GM18498 (cell line): ENCODE results near the gene MTCL1.
"Not testable (repeated sequence)": the region's sequence is repeated elsewhere in the genome, so short reads cannot be mapped to it uniquely, and the experiment has no call there.

Experiments
- ATAC-seq: cut with Tn5 transposase; IDR thresholded peaks from one replicate; pipeline ENCODE4 v1.9.1; 2021; ENCODE audit warnings: mild to moderate bottlenecking, moderate library complexity; ENCODE audit not compliant: unreplicated experiment

MTCL1 gene

DNA sequence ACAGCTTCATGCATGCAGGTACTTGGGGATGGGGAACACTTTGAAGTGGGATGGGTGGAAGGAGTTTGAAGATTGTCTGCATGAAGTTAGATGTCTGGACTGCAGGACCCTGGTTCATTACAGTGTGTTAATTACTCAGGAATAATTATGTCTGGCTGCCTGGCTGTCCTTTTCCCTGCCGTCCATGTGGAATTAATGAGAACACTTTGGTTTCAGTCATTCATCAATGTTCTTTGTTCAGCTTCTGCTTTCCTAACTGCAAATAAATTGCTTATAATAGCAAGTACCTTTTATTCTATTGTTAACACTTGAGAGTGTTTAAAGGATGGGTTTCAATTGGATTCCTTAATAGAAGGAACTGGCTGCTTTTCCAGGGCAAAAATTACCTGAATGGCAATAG, 35.8 kb downstream of the MTCL1 start:
- ATAC-seq, result no peak

- ATAC-seq, result no peak
These were observed 36.2 kb downstream of the MTCL1 start for GRCh38 chr18:8741532-8741931.

DNA sequence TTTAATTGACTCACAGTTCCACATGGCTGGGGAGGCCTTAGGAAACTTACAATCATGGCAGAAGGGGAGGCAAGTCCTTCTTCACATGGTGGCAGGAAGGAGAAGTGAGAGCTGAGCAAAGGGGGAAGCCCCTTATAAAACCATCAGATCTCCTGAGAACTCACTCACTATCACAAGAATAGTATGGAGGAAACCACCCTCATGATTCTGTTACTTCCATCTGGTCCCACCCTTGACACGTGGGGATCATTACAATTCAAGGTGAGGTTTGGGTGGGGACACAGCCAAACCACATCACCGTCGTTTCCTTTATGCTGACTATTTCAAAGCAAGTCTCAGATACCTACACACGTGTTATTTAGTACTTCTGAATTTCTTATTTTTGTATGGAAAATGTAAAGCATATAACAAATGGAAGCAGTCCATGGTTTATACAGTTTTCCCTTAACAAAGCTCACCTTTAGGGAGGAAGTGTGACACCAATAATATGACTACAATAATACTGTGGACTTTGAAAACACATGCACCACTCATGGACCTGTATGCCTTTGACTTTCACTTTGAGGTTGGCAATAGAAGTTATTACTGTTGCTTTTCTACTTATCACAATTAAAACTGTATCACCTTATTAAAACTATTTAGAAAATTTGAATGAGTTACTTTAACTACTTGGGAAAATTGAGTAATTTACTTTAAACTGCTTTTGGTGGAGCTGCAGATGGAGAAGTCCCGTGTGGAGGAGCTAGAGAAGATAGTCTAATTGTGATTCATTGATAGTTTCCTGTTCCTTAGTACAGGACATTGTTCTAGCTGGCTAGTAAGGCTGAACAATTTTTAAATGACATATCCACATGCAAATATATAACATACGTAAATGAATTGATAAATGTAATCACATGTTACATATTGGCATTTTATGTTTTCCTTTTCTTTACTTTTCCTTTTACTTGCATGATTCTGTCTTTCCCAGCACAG, 37.3 kb downstream of the MTCL1 start:
- no peak for ATAC-seq

- ATAC-seq, result no peak
These were observed 38.7 kb downstream of the MTCL1 start for GRCh38 chr18:8744038-8744437.

- no peak for ATAC-seq
These were observed 39.3 kb downstream of the MTCL1 start for GRCh38 chr18:8744656-8745055.

GRCh38 chr18:8745355-8746014, 40.1 kb downstream of the MTCL1 start:
- no peak for ATAC-seq

GRCh38 chr18:8747440-8747937, 42.1 kb downstream of the MTCL1 start:
- ATAC-seq, result no peak

DNA sequence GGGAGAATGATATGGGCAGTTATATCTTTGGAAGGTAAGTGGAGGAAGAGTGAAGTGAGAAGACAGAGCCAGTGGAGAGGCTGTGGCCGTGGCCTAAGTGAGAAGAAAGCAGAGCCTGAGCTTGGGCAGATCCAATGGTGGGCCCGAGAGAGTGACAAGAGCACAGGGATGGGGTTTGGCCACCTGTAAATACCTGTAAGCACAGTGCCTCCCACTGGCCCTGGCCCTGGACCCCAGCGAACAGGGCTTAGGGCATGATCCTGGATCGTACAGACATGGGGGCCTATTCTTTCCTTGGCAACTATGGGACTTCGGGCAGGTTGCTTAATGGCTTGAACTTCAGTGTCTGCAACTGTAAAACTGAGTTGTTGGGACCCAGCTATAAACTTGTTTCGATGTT, 44.1 kb downstream of the MTCL1 start:
- no peak for ATAC-seq

GRCh38 chr18:8750954-8751415, 45.6 kb downstream of the MTCL1 start:
- no peak for ATAC-seq

- no peak for ATAC-seq
These were observed 46.3 kb downstream of the MTCL1 start for GRCh38 chr18:8751692-8752091.

GRCh38 chr18:8752329-8752728, 47.0 kb downstream of the MTCL1 start:
- ATAC-seq, result no peak

GRCh38 chr18:8754995-8755960, 49.9 kb downstream of the MTCL1 start:
- peak; percentile 65 for ATAC-seq

DNA sequence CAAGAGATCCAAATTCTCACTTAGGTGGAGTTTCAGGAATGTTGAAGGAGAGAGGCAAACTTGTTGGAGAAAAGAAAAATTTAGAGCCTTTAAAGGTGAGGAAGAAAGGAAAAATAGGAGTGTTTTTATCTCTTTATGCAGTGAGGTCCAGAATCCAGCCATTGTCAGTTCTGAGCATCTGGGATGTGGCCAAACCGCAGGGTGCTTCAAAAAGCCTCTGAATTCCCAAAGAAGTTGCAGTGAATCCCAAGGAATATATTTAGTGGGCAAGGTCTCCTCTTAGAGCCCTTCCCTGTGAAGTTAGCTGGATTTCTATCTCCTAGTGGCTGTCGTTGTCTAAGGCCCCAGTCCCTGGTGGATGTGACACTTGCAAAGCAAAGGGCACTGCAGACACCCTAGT, 51.2 kb downstream of the MTCL1 start:
- ATAC-seq, result no peak

DNA sequence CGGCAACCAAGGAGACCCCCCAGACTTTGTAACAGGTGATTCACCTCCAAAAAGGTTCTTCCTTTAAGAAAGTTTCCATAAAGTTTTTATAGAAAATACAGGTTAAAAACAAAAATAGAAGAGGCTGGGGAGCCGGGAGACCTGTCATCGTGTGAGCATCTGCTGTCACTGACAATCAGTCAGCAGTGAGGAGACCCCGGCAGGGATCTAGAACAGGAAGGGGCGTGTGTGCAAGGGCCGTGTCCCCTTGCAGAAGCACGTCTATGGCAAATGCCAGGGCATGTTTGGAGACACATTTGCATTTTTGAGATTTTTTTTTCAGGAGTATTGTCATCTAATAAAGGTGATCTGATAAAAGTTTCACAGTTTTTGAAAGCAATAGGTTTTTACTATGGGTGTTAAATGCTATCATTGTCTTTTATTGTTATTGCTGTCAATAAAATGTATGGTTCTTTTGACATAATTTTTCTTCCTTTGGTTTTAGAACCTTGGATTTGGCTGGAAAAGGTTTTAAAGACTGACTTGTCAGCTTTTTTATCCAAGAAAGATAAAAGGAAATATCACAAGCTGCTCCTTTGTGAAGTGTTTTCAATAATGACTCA, 52.1 kb downstream of the MTCL1 start:
- no peak for ATAC-seq

GRCh38 chr18:8758466-8758865, 53.1 kb downstream of the MTCL1 start:
- no peak for ATAC-seq

DNA sequence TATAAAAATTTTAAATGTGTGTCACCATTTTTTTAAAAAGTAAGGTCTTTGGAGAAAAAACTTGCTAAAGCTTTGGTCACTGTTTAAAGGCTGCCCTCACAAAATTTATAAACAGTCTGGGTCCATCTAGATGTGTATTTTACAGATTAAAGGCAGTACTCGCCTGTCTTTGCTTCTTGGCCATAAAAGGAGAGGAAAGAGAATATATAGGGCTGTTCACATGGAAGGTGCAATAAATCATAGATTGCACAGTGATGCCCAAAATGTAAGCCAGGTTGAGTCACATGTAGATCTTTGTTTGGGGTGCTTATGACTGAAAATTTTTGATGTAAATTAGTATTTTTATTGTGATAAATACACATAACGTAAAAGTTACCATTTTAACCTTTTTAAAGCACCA, 55.6 kb downstream of the MTCL1 start:
- no peak for ATAC-seq

GRCh38 chr18:8761535-8761934, 56.2 kb downstream of the MTCL1 start:
- not testable (repeated sequence) for ATAC-seq

DNA sequence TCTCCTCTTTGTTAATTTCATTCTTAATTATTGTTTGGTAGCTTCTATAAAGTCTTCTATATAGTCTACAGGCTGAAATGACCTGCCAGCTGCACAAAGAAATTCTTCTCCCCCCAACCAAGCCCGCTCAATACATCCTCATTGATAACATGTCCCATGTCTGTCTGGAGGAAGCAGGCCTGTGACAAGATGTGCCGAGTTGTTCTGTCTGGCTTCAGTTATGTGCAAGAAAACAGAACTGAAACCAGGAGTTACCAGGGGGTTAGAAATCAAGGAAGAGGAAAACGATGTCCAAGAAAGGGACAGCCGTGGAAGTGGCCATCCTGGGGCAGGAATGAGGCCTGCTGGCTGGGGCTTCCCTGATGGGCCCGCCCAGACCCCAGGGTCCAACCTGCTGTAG, 57.6 kb downstream of the MTCL1 start:
- no peak for ATAC-seq

DNA sequence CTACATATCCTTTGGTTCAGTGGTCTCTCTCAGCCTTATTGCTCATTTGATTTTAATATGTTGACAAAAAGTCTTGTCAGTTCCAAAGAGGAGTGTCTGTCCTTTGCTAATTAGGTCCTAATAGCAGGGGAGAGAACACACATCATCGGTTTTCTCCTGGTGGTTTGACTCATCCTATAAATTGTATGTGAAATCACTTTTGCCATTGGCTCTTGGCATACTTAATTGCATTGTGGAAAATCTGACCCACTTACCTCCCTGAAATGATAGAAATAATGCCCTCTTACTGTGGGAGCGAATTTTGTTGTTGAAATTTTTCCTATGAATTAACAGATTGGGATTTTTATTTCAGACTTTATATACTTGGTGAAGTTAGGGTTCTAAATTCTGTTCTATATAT, 58.3 kb downstream of the MTCL1 start:
- no peak for ATAC-seq

- ATAC-seq, result no peak
These were observed 60.6 kb downstream of the MTCL1 start for GRCh38 chr18:8765783-8766463.
